HG03039 (cell line): ENCODE data around the gene ARIH2.
A peak's percentile ranks its signal among the peaks of the same experiment; 100 is the strongest.

ENCODE experiments used
- ATAC-seq: cut with Tn5 transposase; IDR thresholded peaks from one replicate; pipeline ENCODE4 v1.9.1; 2021; ENCODE audit warnings: mild to moderate bottlenecking, moderate library complexity; ENCODE audit not compliant: unreplicated experiment

ARIH2 gene

GRCh38 chr3:48966876-48967361 is 48.3 kb downstream of the ARIH2 start:
- ATAC-seq = no peak

GRCh38 chr3:48970586-48970985 is 51.9 kb downstream of the ARIH2 start:
- no peak for ATAC-seq

DNA sequence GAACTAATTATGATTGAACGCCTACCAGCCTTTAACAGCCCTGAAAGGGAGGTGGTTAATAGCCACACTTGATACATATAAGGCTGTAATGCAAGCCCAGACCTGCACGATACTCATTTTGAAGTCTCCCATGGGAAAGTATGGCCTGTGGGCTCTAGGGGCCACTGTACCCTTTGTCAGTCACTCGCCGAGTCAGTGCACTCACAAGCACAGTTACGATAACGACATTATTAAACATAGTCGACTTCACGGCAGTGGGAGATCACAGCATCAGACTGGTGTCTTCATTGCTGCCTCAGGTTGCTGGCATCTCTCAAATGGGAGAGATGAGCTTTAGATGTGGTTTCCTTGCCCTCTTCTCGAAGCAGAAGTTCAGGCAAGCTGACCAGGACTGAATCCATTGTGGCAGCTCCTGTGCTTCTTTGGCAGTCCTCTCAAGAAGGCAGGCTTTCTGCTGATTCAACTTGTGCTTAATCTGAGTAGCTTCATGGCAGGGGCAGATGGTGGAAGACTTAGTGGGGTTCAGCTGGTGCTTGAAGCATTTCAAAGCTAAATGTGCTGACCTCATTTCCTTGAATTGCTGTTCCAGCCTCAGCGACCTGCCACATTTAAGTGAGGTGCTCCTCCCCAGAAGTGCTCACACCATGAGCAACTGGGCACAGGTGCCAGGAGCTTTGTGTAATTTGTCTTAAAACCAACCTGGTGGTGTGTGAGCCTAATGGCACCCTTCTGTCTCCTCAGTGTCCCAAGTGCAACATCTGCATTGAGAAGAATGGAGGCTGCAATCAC is 55.6 kb downstream of the ARIH2 start:
- no peak for ATAC-seq

- no peak for ATAC-seq
Measured at GRCh38 chr3:48979451-48979850, 60.8 kb downstream of the ARIH2 start.

- ATAC-seq = no peak
Measured at GRCh38 chr3:48980295-48980694, 61.7 kb downstream of the ARIH2 start.

DNA sequence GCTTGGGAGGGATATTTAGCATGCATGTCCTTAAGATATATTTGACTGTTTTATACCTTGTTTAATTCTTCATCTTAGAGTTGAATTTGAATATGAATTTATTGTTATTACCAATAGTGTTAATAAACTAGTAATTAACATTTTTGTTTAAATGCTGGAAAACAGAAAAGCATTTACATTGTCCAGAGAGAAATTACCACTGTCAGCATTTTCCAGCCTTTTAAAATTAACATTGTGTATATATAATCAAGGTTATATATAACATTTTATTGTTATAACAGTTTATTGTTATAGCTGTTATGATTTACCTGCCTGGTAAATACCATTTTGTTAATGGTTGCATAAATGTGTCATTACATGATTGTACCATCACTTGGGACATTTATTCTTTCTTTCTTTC is 63.4 kb downstream of the ARIH2 start:
- no peak for ATAC-seq

- no peak for ATAC-seq
Measured at GRCh38 chr3:48982686-48983085, 64.0 kb downstream of the ARIH2 start.

DNA sequence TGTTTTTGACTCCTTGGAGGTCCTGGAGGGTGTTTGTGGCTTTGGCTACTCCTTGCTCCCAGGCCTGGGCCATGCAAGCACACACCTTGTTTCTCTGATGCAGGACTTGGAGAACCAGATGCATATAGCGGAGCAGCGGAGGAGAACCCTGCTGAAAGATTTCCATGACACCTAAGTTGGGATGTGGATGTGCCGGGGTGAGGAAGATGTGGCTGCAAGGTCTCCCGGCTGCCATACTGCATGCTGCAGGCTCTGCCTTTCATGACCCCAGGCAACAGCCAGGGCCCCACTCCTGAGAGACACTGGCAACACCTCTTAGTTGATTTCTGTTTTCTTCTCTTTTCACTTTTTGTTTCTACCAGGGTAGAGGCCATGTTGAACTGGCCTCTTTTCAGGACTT is 64.5 kb downstream of the ARIH2 start:
- ATAC-seq = no peak

GRCh38 chr3:48984663-48985062 is 66.0 kb downstream of the ARIH2 start:
- ATAC-seq = no peak

GRCh38 chr3:48985831-48986376 is 67.3 kb downstream of the ARIH2 start:
- no peak for ATAC-seq

DNA sequence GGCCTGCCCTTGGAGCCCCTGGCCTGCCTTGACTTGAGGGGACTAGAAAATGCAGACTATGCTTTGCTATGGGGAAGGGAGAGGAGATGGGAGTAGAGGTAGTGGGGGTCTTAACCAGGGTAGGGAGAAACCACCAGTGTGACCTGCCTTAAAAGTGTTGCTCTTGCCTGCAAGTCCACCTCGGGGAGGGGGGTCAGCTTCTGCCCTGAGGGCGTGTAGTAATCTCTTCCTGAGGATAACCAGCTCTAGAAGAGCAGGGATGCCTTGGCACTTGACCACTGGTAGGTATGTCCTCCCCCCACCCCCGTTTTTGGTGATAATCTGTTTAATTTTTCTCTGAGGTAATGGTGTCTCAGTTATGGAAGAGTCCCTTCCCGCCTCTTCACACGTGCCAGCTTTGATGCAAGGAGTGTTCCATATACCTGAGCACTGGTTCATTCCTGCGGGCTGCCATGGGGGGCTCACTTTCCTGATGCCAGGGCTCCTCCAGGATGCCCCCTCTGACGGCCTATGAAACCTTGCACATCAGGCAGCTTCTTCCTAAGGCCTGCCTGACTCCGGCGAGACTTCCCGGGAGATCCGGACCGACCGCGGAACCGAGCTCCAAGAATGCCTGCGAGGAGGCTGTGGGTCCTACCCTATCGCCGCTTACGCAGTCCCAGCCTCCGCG is 70.6 kb downstream of the ARIH2 start:
- ATAC-seq = no peak

DNA sequence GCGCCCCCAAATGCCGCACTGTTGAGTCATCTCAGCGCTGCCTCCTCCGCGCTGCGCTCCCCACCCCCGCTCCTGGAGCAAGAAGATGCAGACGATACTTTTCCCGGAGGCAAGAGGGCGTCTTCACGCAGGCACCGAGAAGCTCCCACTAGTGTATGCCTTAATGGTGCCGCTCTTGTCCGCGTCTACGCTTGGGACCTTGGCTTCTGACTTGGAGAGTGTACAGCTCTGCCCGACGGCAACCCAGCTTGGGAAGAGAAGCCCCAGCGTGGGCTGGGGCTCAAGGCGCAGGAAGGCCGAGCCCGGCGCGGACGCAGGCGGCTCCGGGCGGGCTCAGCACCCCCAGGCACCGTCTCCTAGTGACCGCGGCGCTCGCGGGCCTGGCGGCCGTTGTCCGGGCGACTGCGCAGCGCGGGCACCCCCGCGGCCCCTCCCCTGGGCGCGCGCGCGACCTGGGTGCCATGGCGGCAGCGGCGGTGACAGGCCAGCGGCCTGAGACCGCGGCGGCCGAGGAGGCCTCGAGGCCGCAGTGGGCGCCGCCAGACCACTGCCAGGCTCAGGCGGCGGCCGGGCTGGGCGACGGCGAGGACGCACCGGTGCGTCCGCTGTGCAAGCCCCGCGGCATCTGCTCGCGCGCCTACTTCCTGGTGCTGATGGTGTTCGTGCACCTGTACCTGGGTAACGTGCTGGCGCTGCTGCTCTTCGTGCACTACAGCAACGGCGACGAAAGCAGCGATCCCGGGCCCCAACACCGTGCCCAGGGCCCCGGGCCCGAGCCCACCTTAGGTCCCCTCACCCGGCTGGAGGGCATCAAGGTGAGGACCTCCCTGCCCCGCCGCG is 71.4 kb downstream of the ARIH2 start, which contains the start of gene P4HTM:
Gene P4HTM (plus strand): TSS at position 446 of the 840 bp plus-strand sequence. CDS start 16 bp downstream, at position 462.
- ATAC-seq = peak; percentile 43

GRCh38 chr3:48990636-48991469 is 72.2 kb downstream of the ARIH2 start:
- ATAC-seq = no peak

- ATAC-seq = no peak
Measured at GRCh38 chr3:48991851-48992545, 73.4 kb downstream of the ARIH2 start.

DNA sequence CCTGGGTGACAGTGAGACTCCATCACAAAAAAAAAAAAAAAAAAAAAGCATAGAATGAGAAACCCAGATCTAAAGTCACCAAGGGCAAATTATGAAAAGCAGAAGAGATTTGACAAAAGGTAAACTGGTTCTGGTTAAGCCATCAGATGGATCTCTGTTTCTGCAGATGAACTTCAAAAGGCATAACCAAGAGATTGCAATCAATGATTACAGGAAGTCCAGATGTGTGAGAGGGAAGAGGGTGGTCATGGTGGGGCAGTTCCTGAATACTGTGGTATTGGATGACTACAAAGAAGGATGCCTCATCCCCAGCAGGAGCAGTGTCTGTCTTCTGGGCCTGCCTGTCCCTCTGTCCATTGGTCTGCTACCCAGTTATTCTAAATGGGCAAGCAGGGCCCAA is 75.2 kb downstream of the ARIH2 start:
- ATAC-seq = no peak

DNA sequence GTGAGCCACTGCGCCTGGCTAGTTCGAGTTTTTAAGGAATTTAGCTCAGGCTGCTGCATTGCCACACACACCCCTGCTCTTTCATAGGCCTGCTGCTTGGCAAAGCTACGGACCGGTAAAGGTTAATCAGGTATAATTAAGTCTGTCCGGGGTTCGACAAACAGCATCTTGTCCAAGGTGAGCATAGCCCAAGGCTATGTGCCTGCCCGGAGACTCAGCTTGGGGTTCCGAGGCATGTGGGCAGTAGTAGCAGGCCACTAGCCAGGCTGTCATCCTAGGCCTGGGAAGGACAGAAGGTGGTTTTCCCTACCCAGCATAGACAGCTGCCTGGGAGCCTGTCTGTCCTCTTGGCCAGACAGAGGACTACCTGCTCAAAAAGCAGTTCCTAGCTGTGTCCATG is 78.0 kb downstream of the ARIH2 start:
- no peak for ATAC-seq

DNA sequence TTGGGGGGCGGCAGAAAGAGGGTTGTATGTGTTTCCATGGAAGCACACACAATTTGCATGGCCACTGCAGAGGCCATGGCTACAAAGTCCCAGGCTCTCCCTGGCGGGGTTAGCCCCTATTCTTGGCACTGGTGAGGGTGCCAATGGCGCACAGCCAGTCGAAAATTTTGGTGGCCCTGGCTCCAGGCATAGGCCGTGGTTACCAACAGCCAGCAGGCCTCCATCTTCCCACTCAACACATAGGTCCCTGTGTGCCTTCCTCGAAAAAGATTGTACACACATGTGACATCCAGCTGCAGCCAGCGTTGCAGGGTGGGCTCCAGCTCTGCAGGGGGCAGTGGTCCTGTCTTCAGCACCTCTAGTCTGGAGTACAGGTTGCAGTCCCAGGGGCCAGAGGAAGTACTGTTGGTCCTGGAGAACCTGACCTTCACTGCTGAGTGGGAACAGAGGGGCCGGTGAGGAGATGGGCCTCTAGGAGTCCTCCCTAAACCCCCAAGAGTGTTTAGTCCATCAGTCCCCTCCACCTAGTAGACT is 78.5 kb downstream of the ARIH2 start:
- ATAC-seq = no peak

DNA sequence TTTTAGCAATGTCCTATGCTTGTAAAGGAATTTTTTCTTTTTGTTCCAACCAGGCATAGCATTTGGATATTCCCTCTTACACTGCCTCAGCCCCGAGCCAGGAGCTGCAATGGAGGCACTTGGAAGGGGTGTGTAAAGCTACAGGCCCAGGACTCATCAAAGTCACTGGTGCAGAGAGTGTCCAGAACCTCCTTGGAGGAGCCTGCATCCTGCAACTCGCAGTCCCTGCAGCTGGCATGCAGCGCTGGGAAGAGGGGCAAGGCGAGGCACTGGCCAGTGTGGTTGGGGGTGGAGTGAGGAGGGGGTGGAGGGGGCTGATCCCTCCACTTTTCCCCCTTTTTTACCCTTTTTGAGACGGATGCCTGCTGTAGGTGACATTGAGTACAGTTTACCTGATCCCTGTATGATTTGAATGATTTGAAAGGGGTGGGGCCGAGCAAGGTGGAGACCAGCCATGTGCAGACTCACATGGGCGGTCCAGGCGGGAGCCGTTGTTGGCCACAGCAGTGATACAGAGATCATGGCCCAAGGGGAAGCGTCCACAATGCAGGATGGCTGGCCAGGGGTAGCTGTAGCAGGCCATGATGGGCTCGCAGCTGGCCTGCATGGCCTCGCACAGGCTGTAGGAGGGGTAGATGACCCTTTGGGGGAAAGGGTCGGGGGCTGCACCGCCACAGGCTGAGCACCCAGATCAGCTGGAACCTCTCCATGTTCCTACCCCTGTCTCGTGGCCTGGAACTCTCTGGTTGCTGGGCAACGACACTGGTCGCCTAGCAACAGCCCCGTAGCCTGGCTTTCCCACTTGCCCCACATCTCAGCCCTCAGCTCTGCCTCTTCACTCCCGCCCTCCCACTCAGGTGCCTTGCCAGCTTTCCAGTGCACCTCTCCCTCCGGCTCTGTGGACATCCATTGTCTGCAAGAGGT is 79.3 kb downstream of the ARIH2 start:
- ATAC-seq = no peak
